ENCODE results near the gene KRT13. TPM values are rescaled to one million over a fixed set of nuclear protein-coding genes. Genes with fewer than 3 reads are reported as not detected.

Gene KRT13
- total RNA-seq, 1 donor from 2014 or later: 5.5 TPM

GRCh38 chr17:41475421-41475820, 30.0 kb downstream of the KRT13 start:
- no peak overlapping the region for H3K4me3 ChIP-seq
- H3K4me1 ChIP-seq: no peaks in the 10 kb centered on the region
- H3K27ac ChIP-seq: no peak overlapping the region
- no peak for TF ChIP-seq CTCF (IDR thresholded peaks at IDR 0.05)
- no peaks in the 10 kb centered on the region for H3K36me3 ChIP-seq
- intact Hi-C loops (cut with DNase I): no loop called here
- no peak for ATAC-seq
- H3K9me3 ChIP-seq: no peaks in the 10 kb centered on the region
- no peak for DNase-seq
- no peaks in the 10 kb centered on the region for H3K27me3 ChIP-seq

- no peaks in the 10 kb centered on the region for H3K27me3 ChIP-seq
- H3K27ac ChIP-seq: no peak overlapping the region
- H3K4me1 ChIP-seq: no peaks in the 10 kb centered on the region
- intact Hi-C loops (cut with DNase I): no loop called here
- no peaks in the 10 kb centered on the region for H3K36me3 ChIP-seq
- DNase-seq: no peak
- H3K4me3 ChIP-seq: no peak overlapping the region
- no peak for TF ChIP-seq CTCF (IDR thresholded peaks at IDR 0.05)
- no peak for ATAC-seq
- H3K9me3 ChIP-seq: no peaks in the 10 kb centered on the region
Observed at GRCh38 chr17:41474863-41475262, 30.5 kb downstream of the KRT13 start.

GRCh38 chr17:41468346-41468745, 37.1 kb downstream of the KRT13 start:
- H3K9me3 ChIP-seq: no peaks in the 10 kb centered on the region
- no peaks in the 10 kb centered on the region for H3K4me1 ChIP-seq
- DNase-seq: no peak
- H3K4me3 ChIP-seq: no peak overlapping the region
- no peak overlapping the region for H3K27ac ChIP-seq
- intact Hi-C loops (cut with DNase I): no loop called here
- no peak for ATAC-seq
- no peak for TF ChIP-seq CTCF (IDR thresholded peaks at IDR 0.05)
- H3K36me3 ChIP-seq: no peaks in the 10 kb centered on the region
- no peaks in the 10 kb centered on the region for H3K27me3 ChIP-seq

- H3K27me3 ChIP-seq: no peaks in the 10 kb centered on the region
- DNase-seq (no peak), ATAC-seq (no peak)
- H3K27ac ChIP-seq: no peak overlapping the region
- H3K9me3 ChIP-seq: no peaks in the 10 kb centered on the region
- H3K36me3 ChIP-seq: no peaks in the 10 kb centered on the region
- TF ChIP-seq CTCF (IDR thresholded peaks at IDR 0.05): no peak
- intact Hi-C loops (cut with DNase I): no loop called here
- H3K4me1 ChIP-seq: no peaks in the 10 kb centered on the region
- no peak overlapping the region for H3K4me3 ChIP-seq
Observed at GRCh38 chr17:41467561-41467960, 37.9 kb downstream of the KRT13 start.

- H3K27ac ChIP-seq: no peak within 1 kb of the TSS
- no peaks in the 10 kb centered on the region for H3K4me1 ChIP-seq
- ATAC-seq (no peak), DNase-seq (no peak)
- no peaks in the 10 kb centered on the region for H3K36me3 ChIP-seq
- TF ChIP-seq CTCF (IDR thresholded peaks at IDR 0.05): no peak
- H3K9me3 ChIP-seq: no peaks in the 10 kb centered on the region
- no peak within 1 kb of the TSS for H3K4me3 ChIP-seq
- intact Hi-C loops (cut with DNase I): no loop called here
- no peaks in the 10 kb centered on the region for H3K27me3 ChIP-seq
Observed at GRCh38 chr17:41466988-41467387, 38.4 kb downstream of the KRT13 start, which contains the start of gene KRT32. KRT32 (minus strand) TSS chr17:41467386; CDS start chr17:41467325, 61 bp downstream.

GRCh38 chr17:41464682-41465081, 40.7 kb downstream of the KRT13 start:
- peak; percentile 90 for ATAC-seq
- DNase-seq: no peak
- no peak overlapping the region for H3K4me3 ChIP-seq

More at GRCh38 chr17:41464682-41465081, 40.7 kb downstream of the KRT13 start:
- H3K9me3 ChIP-seq: no peaks in the 10 kb centered on the region
- H3K36me3 ChIP-seq: no peaks in the 10 kb centered on the region
- H3K27ac ChIP-seq: no peak overlapping the region
- intact Hi-C loops (cut with DNase I): no loop called here
- no peak for TF ChIP-seq CTCF (IDR thresholded peaks at IDR 0.05)
- H3K4me1 ChIP-seq: no peaks in the 10 kb centered on the region
- H3K27me3 ChIP-seq: no peaks in the 10 kb centered on the region

Data from upper lobe of right lung (tissue), 1 donor.